GM19438 (cell line): ENCODE measurements around the gene TRAPPC11.
"Not testable (repeated sequence)": the region's sequence is repeated elsewhere in the genome, so short reads cannot be mapped to it uniquely, and the experiment has no call there.

Source experiments
- ATAC-seq: cut with Tn5 transposase; IDR thresholded peaks from one replicate; pipeline ENCODE4 v1.9.1; 2021; ENCODE audit warnings: low read depth; ENCODE audit not compliant: unreplicated experiment

Gene TRAPPC11

GRCh38 chr4:183659029-183659871, at the start of gene TRAPPC11, which contains the start of gene RWDD4:
Gene TRAPPC11, plus strand, starts transcription at chr4:183659293. Its CDS starts 4,575 bp downstream, at chr4:183663868.
Gene RWDD4, minus strand, starts transcription at chr4:183659185. Its CDS starts 233 bp downstream, at chr4:183658952.
- ATAC-seq: peak; percentile 97

- no peak for ATAC-seq
Measured at GRCh38 chr4:183610033-183610432, 49.1 kb upstream of the TRAPPC11 start.

- no peak for ATAC-seq
Measured at GRCh38 chr4:183610613-183611012, 48.5 kb upstream of the TRAPPC11 start.

GRCh38 chr4:183611210-183611830, 47.8 kb upstream of the TRAPPC11 start:
- ATAC-seq: no peak

GRCh38 chr4:183612329-183613250, 46.5 kb upstream of the TRAPPC11 start:
- ATAC-seq: no peak

- ATAC-seq: no peak
Measured at GRCh38 chr4:183617075-183617474, 42.0 kb upstream of the TRAPPC11 start.

GRCh38 chr4:183618681-183619080, 40.4 kb upstream of the TRAPPC11 start:
- ATAC-seq: no peak

GRCh38 chr4:183620421-183620820, 38.7 kb upstream of the TRAPPC11 start:
- no peak for ATAC-seq

- no peak for ATAC-seq
Measured at GRCh38 chr4:183621875-183622274, 37.2 kb upstream of the TRAPPC11 start.

- ATAC-seq: no peak
Measured at GRCh38 chr4:183624548-183624947, 34.5 kb upstream of the TRAPPC11 start.

- no peak for ATAC-seq
Measured at GRCh38 chr4:183626168-183626567, 32.9 kb upstream of the TRAPPC11 start.

- not testable (repeated sequence) for ATAC-seq
Measured at GRCh38 chr4:183627286-183627685, 31.8 kb upstream of the TRAPPC11 start.

GRCh38 chr4:183627979-183628588, 31.0 kb upstream of the TRAPPC11 start:
- ATAC-seq: no peak

- no peak for ATAC-seq
Measured at GRCh38 chr4:183631577-183632198, 27.4 kb upstream of the TRAPPC11 start.

- no peak for ATAC-seq
Measured at GRCh38 chr4:183632689-183633088, 26.4 kb upstream of the TRAPPC11 start.

GRCh38 chr4:183633476-183634400, 25.4 kb upstream of the TRAPPC11 start:
- no peak for ATAC-seq

GRCh38 chr4:183635321-183635720, 23.8 kb upstream of the TRAPPC11 start:
- ATAC-seq: no peak

GRCh38 chr4:183635741-183636140, 23.4 kb upstream of the TRAPPC11 start:
- no peak for ATAC-seq

GRCh38 chr4:183636503-183636902, 22.6 kb upstream of the TRAPPC11 start:
- ATAC-seq: no peak
